OCI-LY1 (cell line): ENCODE measurements around the gene SNRK.

Experiments used
- H2AFZ ChIP-seq: fragments of 200-600 bp; sonication (generic), shearing (Covaris generic); 2 replicates; pipeline ENCODE4 v1.6.0; 2014; ENCODE audit warnings: antibody characterized with exemption, mild to moderate bottlenecking, low read length
- H3F3A ChIP-seq: fragments of 200-600 bp; sonication (generic), shearing (Covaris generic); 2 replicates; pipeline ENCODE4 v1.6.0; 2014; ENCODE audit warnings: mild to moderate bottlenecking, antibody characterized with exemption, low read length, moderate library complexity; ENCODE audit not compliant: insufficient read depth
- H3K27ac ChIP-seq: fragments of 200-600 bp; sonication (generic); 2 replicates; pipeline ENCODE4 v1.5.1; 2014; ENCODE audit warnings: low read length, mixed run types, mild to moderate bottlenecking, low read depth; ENCODE audit not compliant: poor library complexity, severe bottlenecking
- H3K27me3 ChIP-seq: fragments of 200-600 bp; sonication (generic); 2 replicates; pipeline ENCODE4 v1.6.0; 2014; ENCODE audit warnings: antibody characterized with exemption, mild to moderate bottlenecking, low read length, moderate library complexity; ENCODE audit not compliant: insufficient read depth
- H3K36me3 ChIP-seq: fragments of 200-600 bp; sonication (generic); 2 replicates; pipeline ENCODE4 v1.6.1; 2014; ENCODE audit warnings: mild to moderate bottlenecking, antibody characterized with exemption, low read length, moderate library complexity, mixed read lengths; ENCODE audit not compliant: insufficient read depth
- H3K4me1 ChIP-seq: fragments of 200-600 bp; sonication (generic); 2 replicates; pipeline ENCODE4 v1.5.1; 2014; ENCODE audit warnings: mild to moderate bottlenecking, low read length, moderate library complexity; ENCODE audit not compliant: insufficient read depth, severe bottlenecking
- H3K4me2 ChIP-seq: fragments of 200-600 bp; sonication (generic), shearing (Covaris generic); 2 replicates; pipeline ENCODE4 v1.6.1; 2014; ENCODE audit warnings: low read length
- H3K4me3 ChIP-seq: fragments of 200-600 bp; sonication (generic); 2 replicates; pipeline ENCODE4 v1.5.1; 2014; ENCODE audit warnings: low read length, low read depth, mild to moderate bottlenecking, mixed read lengths; ENCODE audit not compliant: poor library complexity, severe bottlenecking
- H3K79me2 ChIP-seq: fragments of 200-600 bp; shearing (Covaris generic); 2 replicates; pipeline ENCODE4 v1.6.1; 2016; ENCODE audit warnings: mixed run types, low read length, mixed read lengths; ENCODE audit not compliant: insufficient read depth
- H3K9ac ChIP-seq: fragments of 200-600 bp; sonication (generic), shearing (Covaris generic); 2 replicates; pipeline ENCODE4 v1.6.1; 2014; ENCODE audit warnings: mild to moderate bottlenecking, low read length, mixed read lengths
- H3K9me2 ChIP-seq: fragments of 200-600 bp; sonication (generic), shearing (Covaris generic); 2 replicates; pipeline ENCODE4 v1.6.1; 2014; ENCODE audit warnings: low read depth, mild to moderate bottlenecking, low read length, mixed read lengths
- H3K9me3 ChIP-seq: fragments of 200-600 bp; shearing (Covaris generic); 2 replicates; pipeline ENCODE4 v1.6.1; 2014; ENCODE audit warnings: low read length, mixed read lengths
- H4K20me1 ChIP-seq: fragments of 200-600 bp; sonication (generic), shearing (Covaris generic); 2 replicates; pipeline ENCODE4 v1.6.0; 2016; ENCODE audit warnings: mild to moderate bottlenecking, low read length; ENCODE audit not compliant: insufficient read depth
- CTCF ChIP-seq: fragments of 200-600 bp; sonication (generic), shearing (Covaris generic); IDR thresholded peaks from 2 replicates; pipeline ENCODE4 v1.5.1; 2017; ENCODE audit warnings: mild to moderate bottlenecking, antibody characterized with exemption, low read length, moderate library complexity, mixed read lengths
- EZH2 ChIP-seq: fragments of 200-600 bp; sonication (generic), shearing (Covaris generic); IDR thresholded peaks from 2 replicates; pipeline ENCODE4 v1.8.0; 2017; ENCODE audit warnings: borderline replicate concordance, mixed run types, mild to moderate bottlenecking, antibody characterized with exemption, low read length, moderate library complexity, mixed read lengths

SNRK gene

GRCh38 chr3:43279532-43279931, 6.8 kb upstream of the SNRK start:
- H3K4me1 ChIP-seq = no peaks in the 10 kb centered on the region
- no peaks in the 10 kb centered on the region for H4K20me1 ChIP-seq
- no peaks in the 10 kb centered on the region for H3K9me2 ChIP-seq
- H2AFZ ChIP-seq = no peak overlapping the region
- no peak overlapping the region for H3K9ac ChIP-seq
- no peaks in the 10 kb centered on the region for H3K9me3 ChIP-seq
- H3F3A ChIP-seq = no peaks in the 10 kb centered on the region
- no peak overlapping the region for H3K27ac ChIP-seq
- no peaks in the 10 kb centered on the region for H3K36me3 ChIP-seq
- H3K27me3 ChIP-seq = no peaks in the 10 kb centered on the region
- H3K4me3 ChIP-seq = no peak overlapping the region
- TF ChIP-seq CTCF (no peak), EZH2 (no peak)
- no peak overlapping the region for H3K4me2 ChIP-seq
- H3K79me2 ChIP-seq = no peaks in the 10 kb centered on the region

- Histone ChIP-seq H3K27me3 (no peaks in the 10 kb centered on the region), H4K20me1 (no peaks in the 10 kb centered on the region), H2AFZ (no peak overlapping the region), H3F3A (no peaks in the 10 kb centered on the region), H3K4me2 (no peak overlapping the region), H3K4me1 (peaks cover 6% of the 10 kb centered on the region), H3K36me3 (no peaks in the 10 kb centered on the region), H3K9me2 (no peaks in the 10 kb centered on the region), H3K4me3 (no peak overlapping the region), H3K9ac (no peak overlapping the region), H3K9me3 (no peaks in the 10 kb centered on the region), H3K79me2 (no peaks in the 10 kb centered on the region), H3K27ac (no peak overlapping the region)
- TF ChIP-seq CTCF = no peak
- TF ChIP-seq EZH2 = no peak
These were observed 5.3 kb upstream of the SNRK start for GRCh38 chr3:43281020-43281419.

- no peaks in the 10 kb centered on the region for H3F3A ChIP-seq
- H3K9me2 ChIP-seq = no peaks in the 10 kb centered on the region
- H3K4me3 ChIP-seq = no peak overlapping the region
- H3K36me3 ChIP-seq = no peaks in the 10 kb centered on the region
- no peak overlapping the region for H3K27ac ChIP-seq
- no peak overlapping the region for H3K4me2 ChIP-seq
- H3K79me2 ChIP-seq = peaks cover 22% of the 10 kb centered on the region
- H2AFZ ChIP-seq = no peak overlapping the region
- H3K9me3 ChIP-seq = no peaks in the 10 kb centered on the region
- H3K4me1 ChIP-seq = peaks cover 28% of the 10 kb centered on the region
- no peaks in the 10 kb centered on the region for H4K20me1 ChIP-seq
- no peak overlapping the region for H3K9ac ChIP-seq
- no peaks in the 10 kb centered on the region for H3K27me3 ChIP-seq
- TF ChIP-seq EZH2 (no peak), CTCF (no peak)
These were observed 2.2 kb upstream of the SNRK start for GRCh38 chr3:43284171-43284570.
